ENCODE measurements around the gene CFAP107.

Gene CFAP107

GRCh38 chr1:12745126-12745991, 641 bp upstream of the CFAP107 start:
- DNase-seq = no peak

GRCh38 chr1:12748778-12749355, 2.9 kb downstream of the CFAP107 start:
- no peak for DNase-seq

- DNase-seq = no peak
These were observed 8.7 kb downstream of the CFAP107 start for GRCh38 chr1:12754738-12755137.

- no peak for DNase-seq
These were observed 10.3 kb downstream of the CFAP107 start for GRCh38 chr1:12756273-12756672.

GRCh38 chr1:12756768-12757413, 10.9 kb downstream of the CFAP107 start:
- DNase-seq = no peak

GRCh38 chr1:12757836-12758235, 11.8 kb downstream of the CFAP107 start:
- no peak for DNase-seq

DNA sequence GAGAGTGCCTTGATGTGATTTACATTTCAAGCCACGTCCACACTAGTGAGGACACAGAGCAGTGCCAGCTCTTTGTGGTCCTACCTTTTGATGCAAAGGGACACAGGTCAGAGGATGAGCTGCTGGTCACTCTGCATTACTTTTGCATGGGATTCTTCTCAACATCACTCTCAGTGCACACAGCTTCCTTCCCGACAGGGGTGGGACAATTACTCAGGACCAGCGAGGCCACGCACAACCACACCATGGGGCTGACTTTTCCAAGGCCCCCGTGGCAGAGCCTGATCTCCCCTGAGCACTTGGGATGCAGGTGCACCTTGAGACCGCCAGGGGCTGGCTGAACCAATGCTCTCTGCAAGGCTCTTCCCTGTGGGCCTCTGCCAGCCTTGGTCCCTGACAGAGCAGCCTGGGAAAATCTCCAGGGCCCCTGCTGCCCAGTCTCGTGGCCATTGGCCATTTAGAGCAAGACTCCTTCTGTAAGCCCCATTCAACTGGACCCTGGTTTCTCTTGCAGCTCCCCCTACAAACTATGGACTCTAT, 14.3 kb downstream of the CFAP107 start:
- no peak for DNase-seq

DNA sequence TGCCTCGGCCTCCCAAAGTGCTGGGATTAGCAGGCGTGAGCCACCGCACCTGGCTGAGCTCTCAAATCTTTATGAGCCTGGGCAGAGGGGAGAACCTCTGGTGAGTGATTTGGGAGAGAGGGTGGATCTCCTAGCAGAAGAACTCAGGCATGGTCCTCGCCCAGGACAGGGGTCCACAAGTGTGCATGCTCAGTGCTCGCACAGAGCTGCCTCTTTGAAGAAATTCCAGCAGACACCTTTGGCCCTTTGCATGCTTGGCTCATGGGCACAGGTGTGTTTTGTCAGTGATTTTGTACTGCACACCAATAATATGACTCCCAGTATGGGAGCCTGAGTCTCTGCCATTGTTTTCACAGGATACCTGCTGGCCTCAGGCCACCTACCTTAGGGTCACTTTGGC, 15.8 kb downstream of the CFAP107 start:
- DNase-seq = no peak

DNA sequence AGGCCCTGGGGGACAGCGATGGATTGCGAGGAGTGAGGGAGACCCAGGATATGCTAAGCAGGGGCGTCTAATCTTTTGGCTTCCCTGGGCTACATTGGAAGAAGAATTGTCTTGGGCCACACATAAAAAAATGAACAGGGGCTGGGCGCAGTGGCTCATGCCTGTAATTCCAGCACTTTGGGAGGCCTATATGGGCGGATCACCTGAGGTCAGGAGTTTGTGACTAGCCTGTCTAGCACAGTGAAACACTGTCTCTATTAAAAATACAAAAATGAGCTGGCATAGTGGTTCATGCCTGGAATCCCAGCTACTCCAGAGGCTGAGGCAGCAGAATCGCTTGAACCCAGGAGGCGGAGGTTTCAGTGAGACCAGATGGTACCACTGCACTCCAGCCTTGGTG, 16.8 kb downstream of the CFAP107 start:
- DNase-seq = no peak

GRCh38 chr1:12763479-12763878, 17.5 kb downstream of the CFAP107 start:
- DNase-seq = no peak

GRCh38 chr1:12764016-12764415, 18.0 kb downstream of the CFAP107 start:
- DNase-seq = no peak

GRCh38 chr1:12769031-12769430, 23.0 kb downstream of the CFAP107 start:
- no peak for DNase-seq

- DNase-seq = no peak
These were observed 24.0 kb downstream of the CFAP107 start for GRCh38 chr1:12769976-12770505.

DNA sequence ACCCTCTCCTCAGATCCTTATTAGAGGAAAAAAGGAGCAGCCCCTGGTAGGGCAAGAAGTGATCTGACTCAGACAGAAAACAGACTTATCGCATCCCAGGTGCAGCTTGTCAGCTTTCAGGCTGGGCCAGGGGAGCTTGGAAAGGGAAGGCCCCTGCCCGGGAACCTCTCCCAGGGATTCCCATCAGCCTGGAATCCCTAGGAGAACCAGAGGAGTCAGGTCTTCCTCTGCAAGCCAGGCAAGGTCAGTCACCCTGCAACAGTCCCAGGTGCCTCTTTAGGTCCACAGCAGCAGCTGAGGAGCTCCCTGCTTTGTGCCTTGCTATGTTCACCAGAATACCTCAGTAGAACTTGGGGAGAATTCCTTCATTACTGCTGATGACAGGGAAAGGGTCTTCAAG, 24.6 kb downstream of the CFAP107 start:
- DNase-seq = no peak

- no peak for DNase-seq
These were observed 25.2 kb downstream of the CFAP107 start for GRCh38 chr1:12771186-12771585.

DNA sequence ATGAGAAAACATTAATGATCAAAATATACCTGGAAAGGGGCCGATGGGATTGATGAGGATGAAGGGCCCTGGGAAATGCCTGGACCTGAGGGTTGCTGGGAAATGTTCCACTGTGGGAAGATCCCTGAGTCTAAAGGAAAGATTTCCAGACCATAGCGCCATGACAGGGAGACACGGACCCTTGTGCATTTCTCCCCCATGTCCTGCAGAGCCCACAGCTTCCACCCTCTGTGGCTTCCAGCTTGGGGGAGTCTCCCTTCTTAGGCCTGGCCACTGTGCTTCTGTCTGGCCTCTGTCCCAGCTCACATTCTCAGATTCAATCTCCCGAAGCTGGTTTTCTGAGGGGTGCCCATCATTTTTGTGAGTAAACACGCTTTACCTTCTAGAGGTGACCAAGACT, 26.5 kb downstream of the CFAP107 start:
- no peak for DNase-seq

DNA sequence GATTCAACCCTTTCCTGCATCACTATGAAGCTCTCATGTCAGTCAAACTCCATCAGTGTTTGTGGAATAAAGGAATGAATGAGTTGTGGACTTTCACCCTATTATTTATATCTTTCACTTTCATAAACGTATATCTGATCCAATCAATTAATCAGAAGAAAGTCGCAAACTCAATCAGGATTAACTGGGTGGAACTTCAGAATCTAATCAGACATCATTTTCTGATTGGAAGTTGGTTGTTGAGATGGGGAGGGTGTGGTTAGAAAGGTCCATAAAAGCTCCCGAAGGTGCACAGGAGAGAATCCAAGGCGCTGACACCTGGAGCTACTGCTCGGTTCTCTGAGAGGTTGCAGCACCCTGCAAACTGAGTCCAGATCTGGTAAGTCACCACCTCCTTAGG, 27.4 kb downstream of the CFAP107 start, which contains the start of gene PRAMEF12:
Gene PRAMEF12 (plus strand): TSS at position 301 of the 400 bp plus-strand sequence. CDS start 1,130 bp downstream, outside the sequence.
- no peak for DNase-seq

DNA sequence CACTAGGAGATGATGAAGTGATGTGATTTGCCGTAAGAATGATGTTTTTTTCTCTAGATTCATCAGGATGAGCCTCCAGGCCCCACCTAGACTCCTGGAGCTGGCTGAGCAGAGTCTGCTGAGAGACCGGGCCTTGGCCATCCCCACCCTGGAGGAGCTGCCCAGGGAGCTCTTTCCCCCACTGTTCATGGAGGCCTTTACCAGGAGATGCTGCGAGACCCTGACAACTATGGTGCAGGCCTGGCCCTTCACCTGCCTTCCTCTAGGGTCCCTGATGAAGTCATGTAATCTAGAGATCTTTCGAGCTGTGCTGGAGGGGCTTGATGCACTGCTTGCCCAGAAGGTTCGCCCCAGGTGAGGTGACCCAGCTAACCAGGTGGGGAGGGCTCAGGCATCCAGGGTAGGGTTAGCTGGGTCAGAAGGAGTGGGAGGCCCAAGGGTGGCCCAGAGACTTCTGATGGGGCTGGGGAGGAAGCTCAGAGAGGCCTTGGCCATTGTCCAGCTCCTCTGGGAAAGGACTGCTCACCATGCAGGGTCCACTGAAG, 28.9 kb downstream of the CFAP107 start:
- DNase-seq = no peak

GRCh38 chr1:12775443-12775842, 29.4 kb downstream of the CFAP107 start:
- no peak for DNase-seq

- no peak for DNase-seq
These were observed 31.0 kb downstream of the CFAP107 start for GRCh38 chr1:12776801-12777557.

DNA sequence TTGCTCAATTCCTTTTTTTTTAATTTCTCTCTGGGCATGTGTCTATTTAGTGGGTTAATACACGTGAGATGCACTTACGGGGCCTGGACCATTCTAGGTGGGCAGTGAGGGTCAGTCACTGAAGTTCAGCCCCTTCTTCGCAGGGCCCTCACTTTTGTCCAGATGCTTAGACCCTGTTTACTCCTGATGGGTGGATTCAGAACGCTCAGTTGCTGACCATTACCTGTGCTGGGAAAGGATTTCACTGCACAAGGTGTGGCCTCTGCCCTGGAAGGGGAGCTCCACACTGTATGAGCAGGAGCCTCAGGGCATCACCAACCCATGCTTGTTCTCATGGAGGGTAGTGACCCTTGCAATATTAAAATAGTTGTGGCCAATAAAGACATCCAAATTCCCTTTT, 32.1 kb downstream of the CFAP107 start:
- DNase-seq = no peak

- no peak for DNase-seq
These were observed 32.9 kb downstream of the CFAP107 start for GRCh38 chr1:12778907-12779306.
